SK-N-MC (cell line): ENCODE results near the gene GLG1.

Experiments
- EZH2 ChIP-seq: fragments of 200-600 bp; sonication (generic); IDR thresholded peaks from one replicate; pipeline ENCODE4 v1.6.1; 2017; ENCODE audit warnings: antibody characterized with exemption
- FOXP2 ChIP-seq: optimal IDR thresholded peaks from 2 replicates; pipeline ENCODE3; 2011; ENCODE audit warnings: mild to moderate bottlenecking, moderate library complexity; ENCODE audit not compliant: insufficient read depth; ENCODE audit errors: extremely low read length, control extremely low read depth
- POLR2AphosphoS5 ChIP-seq: IDR thresholded peaks from 2 replicates; pipeline ENCODE4 v1.6.1; 2012; ENCODE audit warnings: mild to moderate bottlenecking, low read depth, low read length, borderline replicate concordance

DNA sequence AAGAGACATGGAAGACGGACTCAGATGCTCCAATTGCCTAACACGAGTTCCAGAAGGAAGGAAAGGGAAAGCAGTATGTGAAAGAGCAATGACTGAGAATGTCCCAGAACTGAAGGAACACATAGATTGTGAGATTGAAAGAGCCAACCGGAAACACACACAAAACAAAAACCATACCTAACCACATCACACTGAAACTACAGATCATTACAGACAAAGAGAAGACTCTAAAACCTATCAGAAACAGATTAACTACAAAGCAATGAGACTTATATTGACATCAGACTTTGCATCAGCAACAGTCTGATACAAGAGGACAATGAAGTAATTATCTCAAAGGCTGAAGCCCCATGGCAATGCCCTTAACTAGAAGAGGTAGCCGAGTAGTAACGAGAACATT is 140.0 kb downstream of the GLG1 start:
- TF ChIP-seq EZH2, result no peak
- no peak for TF ChIP-seq POLR2AphosphoS5
- TF ChIP-seq FOXP2, result no peak
